ENCODE results near the gene TBC1D21.

Gene TBC1D21, protein sequence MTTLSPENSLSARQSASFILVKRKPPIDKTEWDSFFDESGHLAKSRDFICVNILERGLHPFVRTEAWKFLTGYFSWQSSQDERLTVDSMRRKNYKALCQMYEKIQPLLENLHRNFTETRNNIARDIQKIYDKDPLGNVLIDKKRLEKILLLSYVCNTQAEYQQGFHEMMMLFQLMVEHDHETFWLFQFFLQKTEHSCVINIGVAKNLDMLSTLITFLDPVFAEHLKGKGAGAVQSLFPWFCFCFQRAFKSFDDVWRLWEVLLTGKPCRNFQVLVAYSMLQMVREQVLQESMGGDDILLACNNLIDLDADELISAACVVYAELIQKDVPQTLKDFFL

GRCh38 chr15:73873456-73873855, at the start of gene TBC1D21:
TSS of gene TBC1D21 (plus strand) at chr15:73873564. CDS start at chr15:73873710, 146 bp downstream.
- DNase-seq, result no peak

- no peak for DNase-seq
Observed at GRCh38 chr15:73826711-73827251, 46.6 kb upstream of the TBC1D21 start.

DNA sequence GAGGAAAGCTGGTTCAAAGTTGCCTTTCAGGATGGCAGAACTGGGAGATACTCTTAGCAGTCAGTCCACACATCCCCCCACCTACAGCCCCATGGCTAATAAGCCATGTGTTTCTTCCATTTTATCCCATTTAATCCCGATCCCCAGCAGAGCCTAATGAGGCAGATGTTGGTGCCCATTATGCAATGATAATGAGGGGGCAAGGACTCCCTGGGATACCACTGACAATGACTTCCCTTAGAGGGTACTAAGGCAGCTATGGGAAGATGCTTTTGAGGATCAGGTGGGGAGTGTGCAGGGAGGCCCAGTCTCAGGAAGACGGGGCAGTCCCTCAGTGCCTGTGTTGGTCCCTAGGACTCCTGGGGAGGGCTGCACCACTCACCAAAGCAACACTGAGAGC, 43.8 kb upstream of the TBC1D21 start:
- no peak for DNase-seq

- DNase-seq, result no peak
Observed at GRCh38 chr15:73832657-73833056, 40.7 kb upstream of the TBC1D21 start.

- DNase-seq, result no peak
Observed at GRCh38 chr15:73836845-73837244, 36.5 kb upstream of the TBC1D21 start.

DNA sequence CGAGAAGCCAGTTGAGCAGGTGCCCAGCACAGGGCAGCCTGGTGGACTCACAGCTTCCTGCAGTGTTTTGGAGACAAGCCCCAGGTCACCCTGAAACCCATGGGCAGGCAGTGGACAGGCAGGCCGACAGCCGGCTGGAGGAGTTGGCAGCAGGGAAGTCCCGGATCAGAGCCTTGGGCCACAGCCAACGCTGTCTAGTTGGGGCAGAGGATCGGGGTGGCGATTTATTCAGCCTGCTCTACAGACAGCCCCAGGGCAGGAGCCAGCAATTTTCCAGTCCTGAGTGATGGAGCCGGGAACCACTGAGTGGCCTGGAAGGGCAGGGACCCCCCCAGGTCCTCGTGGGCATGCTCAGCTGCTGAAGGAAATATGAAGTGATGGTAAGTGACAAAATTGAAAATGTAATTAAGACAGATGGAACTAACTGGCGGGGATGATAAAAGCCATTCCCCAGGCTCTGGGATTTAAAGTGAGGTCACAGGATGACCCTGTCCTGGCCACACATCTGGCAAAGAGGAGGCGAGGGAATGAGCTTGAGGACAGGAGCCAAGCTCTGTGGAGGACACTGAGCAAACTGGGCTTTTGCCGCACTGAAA, 34.4 kb upstream of the TBC1D21 start:
- no peak for DNase-seq

DNA sequence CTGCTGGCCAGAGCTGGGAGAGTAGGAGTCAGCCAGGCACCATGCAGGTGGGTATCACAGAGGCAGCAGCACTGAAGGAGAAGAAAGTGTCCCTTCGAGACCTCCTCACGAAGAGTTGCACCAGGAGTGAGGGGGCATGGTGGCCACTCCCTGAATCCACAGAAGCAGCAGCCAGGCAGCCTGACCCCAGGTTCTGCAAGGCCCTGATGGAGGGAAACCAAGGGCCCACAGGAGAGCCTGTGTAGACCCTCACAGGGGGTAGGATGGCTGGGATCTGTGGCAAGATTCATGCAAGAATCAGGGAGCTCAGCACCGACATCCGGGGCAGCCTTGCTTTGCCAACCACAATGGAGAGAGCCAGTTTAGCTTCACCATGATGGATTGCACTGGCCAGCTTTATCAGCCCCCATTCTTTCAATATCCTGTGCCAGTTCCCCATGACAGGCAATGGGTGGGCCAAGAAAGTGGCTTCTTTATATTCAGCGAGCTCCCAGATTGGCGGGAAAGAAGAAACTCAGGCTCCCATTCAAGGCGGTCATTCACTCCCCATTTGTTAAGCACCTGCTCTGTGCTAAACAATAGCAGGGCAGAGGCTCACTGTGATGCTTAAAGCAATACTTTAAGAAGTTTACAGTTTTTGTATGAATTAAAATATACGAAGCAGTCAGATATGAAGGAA, 33.5 kb upstream of the TBC1D21 start:
- no peak for DNase-seq

GRCh38 chr15:73840771-73841170, 32.6 kb upstream of the TBC1D21 start:
- DNase-seq, result no peak

DNA sequence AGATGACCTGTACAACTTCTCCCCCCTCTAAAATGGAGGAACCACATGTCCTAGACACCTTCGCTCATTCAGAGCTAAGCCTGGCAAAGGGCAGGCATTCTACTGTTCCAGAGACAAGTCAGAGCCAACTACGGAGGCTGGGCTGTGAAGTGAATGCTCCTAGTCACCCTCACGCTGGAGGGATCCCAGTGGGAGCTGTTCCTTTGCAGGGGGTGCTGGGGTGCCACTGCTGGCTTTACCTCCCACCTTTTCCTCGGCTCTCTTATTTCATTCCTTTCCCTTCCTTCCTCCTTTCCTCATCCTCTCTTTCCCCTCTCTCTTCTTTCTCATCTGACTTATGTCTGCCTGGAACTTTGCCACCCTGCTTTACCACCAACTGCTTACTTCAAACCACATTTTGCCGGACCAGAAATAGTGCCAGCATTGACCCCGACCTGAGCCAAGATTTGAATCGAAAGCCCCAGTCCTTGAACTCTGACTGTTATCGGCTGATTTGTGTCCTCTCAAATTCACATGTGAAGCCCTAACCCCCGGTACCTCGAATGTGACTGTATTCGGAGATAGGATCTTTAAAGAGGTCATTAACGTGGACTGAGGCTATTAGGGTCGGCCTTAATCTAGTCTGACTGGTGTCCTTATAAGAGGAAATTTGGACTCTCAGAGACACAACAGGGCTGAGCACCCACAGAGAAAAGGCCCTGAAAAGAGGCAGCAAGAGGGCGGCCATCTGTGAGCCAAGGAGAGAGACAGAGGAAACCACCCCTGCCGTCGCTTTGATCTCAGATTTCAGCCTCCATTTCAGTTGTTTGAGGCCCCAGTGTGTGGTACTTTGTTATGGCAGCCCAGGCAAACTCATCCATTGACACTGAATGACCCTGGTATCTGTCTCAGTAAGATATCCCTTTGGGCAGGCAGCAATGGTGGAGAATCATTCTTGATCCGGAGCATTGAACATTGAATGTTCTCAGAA, 31.3 kb upstream of the TBC1D21 start:
- DNase-seq, result no peak

DNA sequence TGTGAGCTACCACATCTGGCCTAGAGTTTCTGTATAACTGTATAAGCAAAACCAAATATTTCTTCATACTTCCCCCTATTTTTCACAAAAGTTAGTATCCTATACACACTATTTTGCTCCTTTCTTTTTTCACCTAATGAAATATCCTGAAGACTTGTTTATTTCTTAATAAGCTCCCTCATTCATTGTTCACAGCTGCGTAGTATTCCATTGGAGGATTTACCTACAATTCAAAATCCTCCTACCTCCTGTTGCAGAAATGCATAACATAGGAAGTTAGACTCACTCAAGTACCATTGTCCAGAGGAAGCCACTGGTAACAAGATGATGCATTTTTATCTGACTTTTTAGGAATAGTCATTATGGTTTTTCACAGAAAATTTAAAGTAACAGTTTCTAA, 29.6 kb upstream of the TBC1D21 start:
- no peak for DNase-seq

- DNase-seq, result no peak
Observed at GRCh38 chr15:73844356-73844755, 29.0 kb upstream of the TBC1D21 start.

DNA sequence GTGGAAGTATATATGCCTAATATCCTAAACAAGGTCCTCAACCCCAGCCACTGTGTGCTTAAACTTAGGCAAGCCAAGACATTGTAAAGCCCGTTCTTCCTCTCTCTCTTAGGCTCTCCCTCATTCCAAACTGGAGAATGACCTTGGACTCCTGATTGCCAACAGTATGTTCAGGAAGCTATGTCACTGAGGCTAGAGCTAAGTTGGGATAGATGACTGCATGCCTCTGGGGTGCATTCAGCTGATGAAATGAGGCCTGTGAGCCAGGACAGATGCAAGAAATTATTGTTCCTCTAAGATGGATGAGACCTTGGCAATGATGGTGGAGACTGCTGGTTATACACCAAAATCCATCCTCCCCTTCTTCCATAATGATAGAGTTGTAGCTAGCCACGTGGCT, 27.9 kb upstream of the TBC1D21 start:
- DNase-seq, result no peak

DNA sequence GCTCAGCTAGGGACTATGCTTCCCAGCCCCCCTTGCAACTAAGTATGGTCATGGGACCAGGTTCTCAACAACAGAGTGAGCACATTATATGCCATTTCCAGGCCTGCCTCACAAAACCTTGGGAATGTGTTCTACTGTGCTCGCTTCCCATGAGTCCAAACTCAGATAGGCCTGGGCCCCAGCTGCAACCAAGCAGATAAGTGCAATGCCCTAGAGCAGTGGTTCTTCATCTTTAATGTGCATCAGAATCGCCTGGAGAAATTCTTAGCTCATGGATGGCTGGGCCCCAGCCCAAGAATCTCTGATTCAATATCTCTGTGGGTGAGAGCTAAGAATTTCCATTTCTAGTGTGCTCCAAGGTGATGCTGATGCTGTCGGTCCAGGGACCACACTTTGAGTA, 27.5 kb upstream of the TBC1D21 start:
- DNase-seq, result no peak

GRCh38 chr15:73849641-73850040, 23.7 kb upstream of the TBC1D21 start:
- no peak for DNase-seq

DNA sequence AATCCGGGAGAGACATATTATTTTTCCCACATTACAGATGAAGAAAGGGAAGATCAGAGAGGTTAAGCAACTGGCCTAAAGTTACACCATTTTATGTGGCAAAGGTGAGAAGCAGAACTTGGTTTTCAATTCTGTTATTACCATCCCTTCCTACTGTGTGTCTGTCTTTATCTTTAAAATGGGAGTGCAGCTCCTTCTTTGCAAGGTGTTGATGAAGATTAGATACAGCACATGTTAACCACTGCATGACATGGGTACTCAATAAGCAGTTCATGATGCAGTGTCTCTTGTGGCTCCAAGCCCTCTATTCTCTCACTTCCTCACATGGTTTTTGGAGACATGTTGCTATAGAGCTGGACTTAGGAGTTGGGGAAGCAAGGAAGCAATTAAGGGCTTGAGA, 23.1 kb upstream of the TBC1D21 start:
- DNase-seq, result no peak

GRCh38 chr15:73851689-73852088, 21.7 kb upstream of the TBC1D21 start:
- no peak for DNase-seq

DNA sequence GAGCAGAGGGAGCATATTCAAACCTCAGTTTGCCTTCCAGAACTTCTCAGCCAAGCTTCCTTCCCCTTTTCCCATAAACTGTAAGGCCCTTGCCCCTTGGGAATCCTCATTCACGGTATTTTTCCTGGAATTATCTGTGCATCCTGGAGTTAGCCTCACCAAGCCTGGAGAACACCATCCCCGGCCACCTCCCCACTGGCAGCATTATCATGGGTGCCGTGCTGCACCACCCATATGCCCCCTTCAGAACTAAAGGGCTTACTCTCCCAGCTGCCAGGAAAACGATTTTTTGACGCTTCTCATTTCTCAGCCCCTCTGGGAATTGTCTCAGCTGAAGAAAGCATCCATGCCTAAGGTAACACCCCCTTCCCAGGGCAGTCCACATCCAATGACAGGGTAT, 20.9 kb upstream of the TBC1D21 start:
- no peak for DNase-seq

GRCh38 chr15:73854265-73854664, 19.1 kb upstream of the TBC1D21 start:
- DNase-seq, result no peak

DNA sequence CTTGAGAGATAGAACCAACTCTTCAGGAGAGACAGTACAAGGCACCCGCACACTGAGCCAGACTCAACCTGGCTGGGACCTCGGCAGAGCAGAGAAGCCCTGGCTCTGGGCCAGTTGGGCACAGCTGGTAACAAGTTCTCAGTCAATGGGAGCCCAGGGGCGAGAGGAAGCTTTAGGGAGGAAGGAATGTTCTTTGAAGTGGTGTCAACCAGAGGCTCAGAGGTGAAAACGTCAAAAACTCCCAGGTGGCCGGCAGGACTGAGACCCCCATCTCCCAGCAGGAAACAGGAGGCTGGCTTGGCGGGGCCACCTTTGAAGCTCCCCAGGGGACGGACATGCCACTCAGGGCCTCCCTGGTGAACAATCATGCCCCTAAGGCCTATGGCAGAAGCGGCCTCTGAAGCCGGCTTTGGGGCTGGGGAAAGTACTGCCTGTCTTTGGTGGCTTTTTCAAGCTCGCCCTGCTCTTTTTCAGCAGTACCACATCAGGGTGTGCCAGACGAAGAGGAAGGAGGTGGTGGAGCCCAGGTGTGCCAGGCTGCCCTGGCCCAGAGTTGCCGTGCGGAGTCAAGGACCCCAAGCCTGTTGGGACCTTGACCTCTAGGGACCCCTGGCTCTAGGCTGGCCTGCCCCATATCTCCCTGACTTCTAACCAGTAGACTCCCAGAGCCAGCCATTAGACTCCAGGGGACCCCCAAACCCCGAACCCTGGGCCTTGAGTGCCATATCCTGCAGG, 16.7 kb upstream of the TBC1D21 start:
- peak; percentile 90 for DNase-seq

DNA sequence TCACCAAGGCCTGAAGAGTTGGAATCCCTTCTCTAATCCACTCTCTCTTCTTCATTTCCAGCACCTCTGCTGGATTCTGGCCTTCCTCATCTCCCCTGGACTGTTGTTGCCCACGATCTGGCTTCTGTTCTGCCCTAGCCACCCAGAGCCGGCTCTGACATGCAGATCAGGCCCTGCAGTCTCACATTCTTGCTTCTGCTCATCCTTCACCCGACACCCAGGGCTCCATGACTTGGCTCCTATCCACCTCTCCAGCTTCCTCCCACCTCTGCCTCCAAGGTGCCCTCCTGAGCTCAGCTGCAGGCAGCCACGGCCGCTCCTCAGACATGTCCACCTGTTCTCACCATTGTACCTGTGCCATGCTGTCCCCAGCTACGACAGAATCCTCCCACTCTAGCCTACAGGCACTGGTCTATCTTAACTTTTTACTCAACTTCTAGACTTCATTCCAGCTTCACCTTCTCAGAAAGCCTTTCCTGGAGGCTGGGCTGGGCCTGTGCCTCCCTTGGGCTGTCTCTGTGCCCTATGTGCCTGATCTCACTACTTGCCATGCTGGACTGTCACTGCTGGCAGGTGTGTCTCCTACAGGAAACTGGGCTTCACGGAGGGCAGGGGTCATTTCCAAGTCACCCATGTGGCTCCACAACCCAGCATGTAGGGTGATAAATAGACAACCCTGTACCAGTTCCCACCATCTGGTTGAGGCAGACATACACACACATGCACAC, 16.0 kb upstream of the TBC1D21 start:
- no peak for DNase-seq

DNA sequence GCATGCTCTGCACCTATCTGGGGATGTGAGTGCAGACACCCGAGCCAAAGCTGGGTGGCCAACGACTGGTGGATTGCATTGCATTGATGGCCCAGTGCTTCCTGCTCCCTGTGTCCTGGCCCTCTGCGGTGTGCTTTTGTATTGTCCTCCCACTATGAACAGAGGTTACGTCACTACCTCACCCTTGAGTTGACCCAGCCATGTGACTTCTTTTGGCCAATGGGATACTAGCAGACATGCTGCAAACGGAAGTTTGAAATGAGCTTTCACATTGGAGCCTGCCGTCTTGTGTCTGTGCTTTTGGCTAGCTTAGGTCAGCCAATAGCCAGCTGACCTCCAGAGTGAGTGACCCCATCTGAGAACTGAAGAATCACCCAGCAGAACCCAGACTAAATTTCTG, 15.3 kb upstream of the TBC1D21 start:
- DNase-seq, result no peak
